IPS-NIHi7 (cell line): ENCODE measurements around the gene GAN.

Experiments
- DNase-seq: peaks from one replicate; pipeline ENCODE4 v3.0.0; 2012; ENCODE audit warnings: mixed read lengths; ENCODE audit errors: extremely low spot score

GAN gene

DNA sequence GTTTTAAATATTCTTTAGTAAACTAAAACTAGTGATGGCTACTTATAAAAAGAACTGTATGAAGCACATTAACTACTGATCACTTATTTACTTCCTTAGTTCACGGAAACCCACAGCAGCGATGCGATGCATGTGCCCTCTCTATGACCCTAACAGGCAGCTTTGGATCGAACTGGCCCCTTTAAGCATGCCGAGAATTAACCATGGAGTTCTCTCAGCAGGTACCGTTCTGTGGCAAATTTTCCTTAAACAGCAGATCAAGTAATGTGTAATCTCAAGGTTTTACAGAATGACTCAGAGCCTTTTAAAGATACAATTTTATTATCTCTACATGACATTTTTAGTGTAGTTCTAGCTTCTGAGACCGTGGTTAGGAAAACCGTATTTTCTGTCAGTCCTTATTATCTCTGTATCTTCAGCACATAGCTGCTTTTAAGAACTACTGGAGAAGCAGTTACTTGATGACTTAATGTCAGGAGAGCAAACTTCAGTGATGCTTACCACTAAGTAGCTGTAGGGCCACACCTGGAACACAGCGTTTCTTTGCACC is 43.0 kb downstream of the GAN start:
- no peak for DNase-seq

DNA sequence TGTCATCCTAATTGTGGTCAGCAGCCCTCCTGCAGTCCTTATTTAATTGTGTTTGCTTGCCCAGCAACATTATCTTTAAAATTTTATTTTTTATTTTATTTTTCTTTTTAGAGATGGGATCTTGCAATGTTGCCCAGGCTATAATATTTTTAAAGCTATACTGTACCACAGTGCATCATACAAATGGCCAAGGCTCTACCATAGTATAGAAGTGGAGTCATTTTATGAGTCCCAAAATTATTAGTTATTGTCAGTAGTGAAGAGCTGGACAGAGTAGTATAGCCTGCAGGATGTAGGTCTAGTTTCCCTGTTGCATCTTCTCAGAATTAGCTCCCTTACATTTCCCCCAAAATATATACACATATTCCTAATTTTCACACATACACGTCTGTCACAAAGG is 44.1 kb downstream of the GAN start:
- DNase-seq, result no peak

DNA sequence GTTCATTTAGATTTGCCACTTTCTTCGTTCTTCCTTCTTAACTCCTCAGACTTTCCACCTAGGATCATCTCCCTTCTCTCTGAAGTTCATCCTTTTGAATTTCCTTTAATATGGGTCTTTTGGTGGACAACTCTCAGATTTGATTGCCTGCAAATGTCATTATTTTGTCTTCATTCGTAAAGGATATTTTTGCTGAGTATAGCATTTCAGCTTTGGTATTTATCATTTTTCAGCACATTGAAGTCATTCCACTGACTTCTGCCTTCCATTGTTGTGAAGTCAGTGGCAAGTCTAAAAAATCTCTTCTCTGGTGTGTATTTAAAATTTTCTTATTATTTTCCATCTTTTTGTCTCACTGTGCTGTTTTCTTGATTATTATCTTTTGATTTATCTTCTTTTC is 45.4 kb downstream of the GAN start:
- DNase-seq, result no peak

DNA sequence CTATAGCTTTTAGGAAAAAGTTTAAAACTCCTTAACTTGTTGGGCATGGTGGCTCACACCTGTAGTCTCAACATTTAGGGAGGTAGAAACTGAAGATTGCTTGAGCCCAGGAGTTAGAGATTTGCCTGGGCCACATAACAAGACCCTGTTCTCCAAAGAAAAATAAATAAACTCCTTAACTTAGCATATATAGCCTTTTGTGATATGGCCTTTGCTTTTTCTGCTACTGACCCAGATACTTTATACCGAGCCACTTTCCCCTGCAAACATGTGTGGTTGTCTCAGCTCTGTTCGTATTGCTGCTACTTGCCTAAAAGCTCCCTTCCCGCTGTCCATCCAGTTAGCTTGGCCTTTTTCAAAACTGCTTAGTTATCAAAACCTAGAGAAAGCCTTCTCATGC is 51.0 kb downstream of the GAN start:
- DNase-seq, result no peak

GRCh38 chr16:81366316-81366932 is 51.7 kb downstream of the GAN start:
- DNase-seq, result peak; percentile 48

DNA sequence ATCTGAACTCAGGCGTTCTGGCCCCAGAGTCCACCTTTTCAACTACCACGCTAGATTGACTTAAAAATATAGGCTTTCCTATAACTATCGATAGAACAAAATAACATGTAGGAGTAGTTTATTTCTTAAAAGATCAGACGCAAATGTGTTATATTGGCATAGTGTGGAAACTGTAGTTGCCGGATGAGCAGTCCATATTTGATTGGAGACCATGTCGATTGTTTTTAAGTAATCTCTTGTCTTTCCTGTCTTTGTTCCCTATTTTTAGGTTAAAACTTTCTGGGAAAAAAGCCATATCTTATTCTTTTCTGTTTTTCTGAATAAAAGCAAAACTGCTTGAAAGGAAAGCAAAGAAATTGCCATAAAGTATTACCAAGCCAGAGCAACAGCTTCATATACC is 53.1 kb downstream of the GAN start:
- no peak for DNase-seq

- no peak for DNase-seq
Measured at GRCh38 chr16:81369888-81370504, 55.2 kb downstream of the GAN start.

DNA sequence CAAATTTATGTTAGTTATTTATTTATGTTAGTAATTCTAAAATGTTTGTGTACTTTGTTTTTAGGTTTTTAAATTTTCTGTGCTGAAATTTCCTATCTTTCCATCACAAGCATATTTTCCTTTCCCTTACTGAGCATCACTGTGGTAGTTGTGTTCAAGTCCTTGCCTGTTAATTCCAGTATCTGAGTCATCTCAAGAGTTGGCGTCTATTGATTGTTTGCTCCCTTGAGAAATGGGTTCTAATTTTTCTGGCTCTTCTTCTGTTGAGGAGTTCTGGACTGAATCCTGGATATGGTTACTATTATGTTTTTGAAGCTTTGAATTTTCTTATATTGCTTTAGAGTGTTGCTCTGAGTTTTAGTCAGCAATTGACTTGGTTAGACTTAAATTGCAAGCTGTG is 56.3 kb downstream of the GAN start:
- DNase-seq, result no peak

- DNase-seq, result no peak
Measured at GRCh38 chr16:81374550-81374949, 59.8 kb downstream of the GAN start.

- no peak for DNase-seq
Measured at GRCh38 chr16:81376880-81377279, 62.1 kb downstream of the GAN start.

GRCh38 chr16:81378049-81378448 is 63.3 kb downstream of the GAN start:
- DNase-seq, result no peak

DNA sequence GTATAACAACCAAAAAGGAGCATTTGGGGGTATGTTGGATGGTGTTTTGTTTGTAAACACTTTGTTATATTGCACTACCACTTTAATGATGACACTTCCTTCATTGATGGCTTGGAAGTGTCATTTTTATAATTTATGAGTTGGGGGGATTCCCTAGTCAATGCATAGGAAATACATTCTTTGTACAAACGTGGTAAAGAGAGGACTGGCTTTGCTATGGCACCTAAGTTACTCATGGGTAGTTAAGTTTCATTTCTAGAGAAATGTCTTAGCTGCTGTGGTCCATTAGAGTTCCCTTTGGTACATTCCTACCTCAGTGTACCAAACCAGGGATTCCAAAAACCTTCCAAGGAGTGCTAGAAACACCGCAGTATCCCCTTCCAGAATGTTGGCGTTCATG is 66.2 kb downstream of the GAN start:
- no peak for DNase-seq

DNA sequence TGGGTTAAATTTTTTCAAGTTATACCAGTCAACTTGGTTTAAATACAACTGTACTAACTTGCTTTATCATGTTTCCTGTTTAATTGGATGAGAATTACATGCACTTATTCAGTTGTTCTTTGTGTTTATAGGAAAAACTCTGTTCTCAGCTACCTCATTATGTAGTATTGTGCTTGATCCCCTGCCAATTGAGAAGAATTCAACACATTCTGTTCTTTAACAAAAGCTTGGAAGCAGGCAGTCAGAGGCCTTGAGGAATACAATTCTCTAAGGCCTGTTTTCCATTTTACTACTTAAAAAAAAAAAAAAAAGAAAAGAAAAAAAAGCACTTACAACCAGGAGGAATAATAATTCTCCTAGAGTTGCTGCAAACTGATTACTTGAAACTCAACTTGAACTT is 69.2 kb downstream of the GAN start:
- no peak for DNase-seq

GRCh38 chr16:81385031-81385756 is 70.4 kb downstream of the GAN start:
- DNase-seq, result no peak

DNA sequence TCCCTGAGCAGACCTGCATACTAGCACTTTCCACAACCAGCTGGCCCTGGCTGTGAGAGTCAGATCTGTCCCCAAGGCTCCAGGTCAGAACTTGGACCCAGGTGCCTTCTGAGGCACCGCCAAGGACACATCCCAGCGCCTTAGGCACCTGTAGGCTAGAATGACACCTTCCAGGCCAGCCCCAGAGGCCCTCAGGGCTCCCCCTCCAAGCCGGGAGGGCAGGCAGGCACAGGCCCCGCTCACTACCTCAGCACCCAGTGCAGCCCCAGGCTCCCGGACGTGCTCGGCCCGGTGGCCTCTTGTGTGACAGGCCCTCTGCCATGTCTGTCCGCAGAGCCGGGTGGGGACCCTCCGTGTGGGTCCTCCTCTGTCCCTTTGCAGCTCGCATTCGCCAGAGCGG is 73.6 kb downstream of the GAN start:
- no peak for DNase-seq

DNA sequence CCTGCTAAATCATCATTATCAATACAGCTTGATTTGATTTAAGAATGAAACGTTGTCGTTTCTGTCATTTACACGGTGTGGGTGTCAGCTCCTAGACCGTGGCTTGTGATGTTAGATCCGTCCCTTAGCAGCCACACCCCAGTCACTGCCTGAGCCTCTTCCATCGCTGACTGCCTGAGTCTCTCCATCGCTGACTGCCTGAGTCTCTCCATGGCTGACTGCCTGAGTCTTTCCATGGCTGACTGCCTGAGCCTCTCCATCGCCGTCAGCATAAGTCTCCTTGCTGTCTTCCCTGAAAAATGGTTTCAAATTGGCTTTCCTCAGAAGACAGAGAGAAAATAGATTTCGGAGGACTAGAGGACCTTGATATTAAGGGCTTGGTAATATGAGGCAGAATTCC is 76.1 kb downstream of the GAN start:
- DNase-seq, result no peak

- no peak for DNase-seq
Measured at GRCh38 chr16:81392011-81392410, 77.2 kb downstream of the GAN start.

DNA sequence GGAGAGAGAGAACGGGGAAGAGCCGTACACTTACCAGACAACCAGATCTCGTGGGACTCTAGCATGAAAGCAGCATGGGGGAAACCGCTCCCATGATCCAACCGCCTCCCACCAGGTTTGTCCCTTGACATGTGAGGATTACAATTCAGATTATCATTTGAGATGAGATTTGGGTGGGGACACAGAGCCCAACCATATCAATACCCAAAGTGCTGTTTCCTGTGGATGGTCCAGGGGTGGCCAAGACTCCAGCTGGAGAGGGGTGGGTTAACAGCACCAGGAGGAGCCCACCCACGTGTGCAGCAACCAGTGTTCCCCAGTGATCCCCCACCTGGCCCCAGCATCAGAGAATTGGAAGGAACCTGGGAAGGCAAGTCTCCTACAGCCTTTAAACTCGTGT is 79.7 kb downstream of the GAN start:
- no peak for DNase-seq

DNA sequence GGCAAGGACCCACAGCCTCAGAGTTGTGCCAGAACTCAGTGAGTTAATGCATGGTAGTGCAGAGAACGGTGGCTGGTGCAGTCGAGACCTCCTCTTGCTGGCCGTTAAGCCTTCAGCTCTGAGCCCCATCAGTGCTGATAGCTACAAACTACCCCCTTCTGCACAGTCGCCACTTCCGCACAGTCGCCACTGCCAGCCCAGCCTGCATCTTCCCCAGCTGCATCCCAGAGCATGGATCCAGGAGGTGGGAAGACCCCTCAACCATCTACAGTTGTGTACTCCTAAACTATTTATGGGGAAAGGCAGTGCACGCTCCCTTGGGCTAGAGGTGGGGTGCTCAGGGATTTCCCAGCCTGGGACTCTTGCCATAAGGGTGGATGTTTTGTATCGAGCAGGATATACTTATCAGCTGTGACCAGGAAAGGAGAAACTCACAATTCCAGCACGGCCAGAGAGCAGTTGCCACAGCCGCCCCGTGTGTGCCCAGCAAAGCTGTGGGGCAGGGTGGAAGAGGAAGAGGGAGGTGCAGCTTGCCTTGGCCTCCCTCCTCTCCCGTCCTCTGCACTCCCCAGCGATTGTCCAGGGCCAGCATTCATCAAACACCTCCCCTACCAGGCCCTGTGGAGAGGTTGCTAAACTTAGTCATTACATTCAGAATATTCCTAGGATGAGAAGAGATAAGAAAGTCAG is 80.3 kb downstream of the GAN start:
- DNase-seq, result no peak

- DNase-seq, result no peak
Measured at GRCh38 chr16:81397058-81397878, 82.5 kb downstream of the GAN start.

DNA sequence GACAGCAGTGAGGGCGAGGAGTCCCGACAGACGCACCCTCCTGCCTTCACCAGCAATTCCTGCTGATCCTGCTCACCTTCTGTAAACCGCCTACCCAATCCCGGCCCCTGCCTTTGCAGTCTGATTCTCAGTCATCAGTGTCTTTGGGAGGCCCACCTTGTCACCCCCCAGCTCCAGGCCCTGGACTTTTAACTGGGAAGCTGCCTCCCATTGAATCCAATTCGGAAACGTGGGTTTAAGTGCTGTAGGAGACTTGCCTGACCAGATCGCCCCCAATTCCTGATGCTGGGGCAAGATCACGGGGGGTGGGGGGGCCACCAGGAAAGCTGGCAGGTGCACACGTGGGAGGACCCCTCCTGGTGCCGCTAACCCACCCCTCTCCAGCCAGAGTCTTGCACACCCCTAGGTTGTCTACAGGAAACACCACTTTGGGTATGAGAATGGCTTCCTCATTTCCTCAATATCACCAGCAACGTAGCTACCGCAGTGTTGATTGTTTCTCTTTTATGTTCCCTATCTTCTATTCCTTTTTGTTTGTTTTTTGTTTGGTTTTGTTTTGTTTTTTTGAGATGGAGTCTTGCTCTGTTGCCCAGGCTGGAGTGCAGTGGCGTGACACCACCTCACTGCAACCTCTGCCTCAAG is 83.2 kb downstream of the GAN start:
- DNase-seq, result no peak
